Mesenchymal stem cell (in vitro differentiated cells and primary cell): ENCODE data around the gene PRR15.
A peak's percentile ranks its signal among the peaks of the same experiment; 100 is the strongest.

Source experiments
- DNase-seq: peaks from one replicate; pipeline ENCODE4 v3.0.0-alpha.2; 2013
- H2AFZ ChIP-seq: one replicate; pipeline ENCODE4 v1.6.1; 2013; ENCODE audit warnings: low read depth, mild to moderate bottlenecking, control low read depth, inconsistent platforms, low read length, moderate library complexity
- H2AK5ac ChIP-seq: 2 replicates; pipeline ENCODE4 v1.6.1; 2013; ENCODE audit warnings: low read length, moderate library complexity, mild to moderate bottlenecking, inconsistent platforms; ENCODE audit not compliant: severe bottlenecking
- H2BK120ac ChIP-seq: one replicate; pipeline ENCODE4 v1.6.1; 2013; ENCODE audit warnings: low read depth, mild to moderate bottlenecking, inconsistent platforms, low read length, moderate library complexity
- H2BK12ac ChIP-seq, 2 experiments: one replicate each; pipeline ENCODE4 v1.6.1; 2013; ENCODE audit warnings: inconsistent platforms in 2 of 2, low read length in 2 of 2, mild to moderate bottlenecking in 2 of 2, moderate library complexity in 2 of 2, control low read depth in 1 of 2
- H2BK15ac ChIP-seq: one replicate; pipeline ENCODE4 v1.6.1; 2013; ENCODE audit warnings: mild to moderate bottlenecking, low read depth, inconsistent platforms; ENCODE audit not compliant: poor library complexity, severe bottlenecking
- H2BK5ac ChIP-seq: 2 replicates; pipeline ENCODE4 v1.6.1; 2013; ENCODE audit warnings: low read depth, mild to moderate bottlenecking, low read length, control low read depth, inconsistent platforms; ENCODE audit not compliant: poor library complexity, severe bottlenecking
- H3K14ac ChIP-seq, 2 experiments: one replicate each; pipeline ENCODE4 v1.6.1; 2013; ENCODE audit warnings: inconsistent platforms in 2 of 2, low read length in 2 of 2, control low read depth in 1 of 2, mild to moderate bottlenecking in 1 of 2, moderate library complexity in 1 of 2
- H3K18ac ChIP-seq, 2 experiments: one replicate each; pipeline ENCODE4 v1.6.1; 2013; ENCODE audit warnings: inconsistent platforms in 2 of 2, low read length in 2 of 2, control low read depth in 1 of 2, low read depth in 1 of 2, mild to moderate bottlenecking in 1 of 2
- H3K23ac ChIP-seq, 2 experiments: one replicate each; pipeline ENCODE4 v1.6.1; 2013; ENCODE audit warnings: inconsistent platforms in 2 of 2, low read length in 2 of 2, mild to moderate bottlenecking in 2 of 2, moderate library complexity in 2 of 2, control low read depth in 1 of 2
- H3K27ac ChIP-seq: 2 replicates; pipeline ENCODE4 v1.5.1; 2013; ENCODE audit warnings: mild to moderate bottlenecking, moderate library complexity, low read length, control low read depth, inconsistent platforms; ENCODE audit not compliant: poor library complexity, severe bottlenecking
- H3K27me3 ChIP-seq, 2 experiments: 2 replicates each; pipeline versions ENCODE4 v1.6.1 to v1.7.0; 2013; ENCODE audit warnings: low read length in 2 of 2, mild to moderate bottlenecking in 2 of 2, moderate library complexity in 2 of 2, control low read depth in 1 of 2, inconsistent platforms in 1 of 2; ENCODE audit not compliant: control insufficient read depth in 1 of 2, insufficient read depth in 1 of 2
- H3K36me3 ChIP-seq, 2 experiments: 2 replicates each; pipeline versions ENCODE4 v1.6.1 to v1.7.0; 2013; ENCODE audit warnings: low read length in 2 of 2, control low read depth in 1 of 2, inconsistent platforms in 1 of 2, low read depth in 1 of 2, mild to moderate bottlenecking in 1 of 2; ENCODE audit not compliant: insufficient read depth in 2 of 2, control insufficient read depth in 1 of 2
- H3K4ac ChIP-seq, 2 experiments: one replicate each; pipeline ENCODE4 v1.6.1; 2013; ENCODE audit warnings: inconsistent platforms in 2 of 2, low read length in 2 of 2, mild to moderate bottlenecking in 2 of 2, moderate library complexity in 2 of 2, control low read depth in 1 of 2, low read depth in 1 of 2
- H3K4me1 ChIP-seq: 2 replicates; pipeline ENCODE4 v1.6.1; 2013; ENCODE audit warnings: low read depth, low read length, control low read depth; ENCODE audit not compliant: control insufficient read depth, insufficient read depth
- H3K4me2 ChIP-seq: 2 replicates; pipeline ENCODE4 v1.6.1; 2013; ENCODE audit warnings: low read length, mild to moderate bottlenecking, inconsistent platforms; ENCODE audit not compliant: poor library complexity, severe bottlenecking
- H3K4me3 ChIP-seq, 2 experiments: 2 replicates each; pipeline versions ENCODE4 v1.5.1 to v1.7.0; 2013; ENCODE audit warnings: low read length in 2 of 2, mild to moderate bottlenecking in 2 of 2, control low read depth in 1 of 2, low read depth in 1 of 2; ENCODE audit not compliant: insufficient read depth in 1 of 2
- H3K79me1 ChIP-seq: replicated peaks from 2 replicates; pipeline ENCODE4 v1.6.1; 2013; ENCODE audit warnings: mild to moderate bottlenecking, control low read depth, low read length, inconsistent platforms; ENCODE audit not compliant: poor library complexity, severe bottlenecking
- H3K9ac ChIP-seq: 2 replicates; pipeline ENCODE4 v1.7.0; 2013; ENCODE audit warnings: mild to moderate bottlenecking, low read length, moderate library complexity
- H3K9me3 ChIP-seq: 2 replicates; pipeline ENCODE4 v1.7.0; 2013; ENCODE audit warnings: mild to moderate bottlenecking, low read length; ENCODE audit not compliant: control insufficient read depth
- H4K8ac ChIP-seq: one replicate; pipeline ENCODE4 v1.6.1; 2013; ENCODE audit warnings: inconsistent platforms, mild to moderate bottlenecking, low read length, moderate library complexity
- H4K91ac ChIP-seq: one replicate; pipeline ENCODE4 v1.6.1; 2013; ENCODE audit warnings: mild to moderate bottlenecking, low read length, inconsistent platforms
- WGBS: methylation state at CpG from one replicate; pipeline ENCODE4 v1.1.7; 2013; ENCODE audit warnings: mixed read lengths; 5-methylcytosine and 5-hydroxymethylcytosine counted together

Gene PRR15

GRCh38 chr7:29556405-29557195 lies 7.0 kb upstream of the PRR15 start:
- no peak overlapping the region for H2BK5ac ChIP-seq
- H3K4ac ChIP-seq, result no peak overlapping the region
- H3K27me3 ChIP-seq, result peaks cover 0 to 23% of the 10 kb centered on the region in 2 experiments
- H2BK15ac ChIP-seq, result no peak overlapping the region
- H3K23ac ChIP-seq, result no peak overlapping the region
- no peak overlapping the region for H2BK12ac ChIP-seq
- no peak for DNase-seq
- no peak overlapping the region for H3K4me2 ChIP-seq
- no peaks in the 10 kb centered on the region for H3K79me1 ChIP-seq
- H3K18ac ChIP-seq, result no peak overlapping the region
- H2AK5ac ChIP-seq, result no peak overlapping the region
- no peak overlapping the region for H4K8ac ChIP-seq
- H3K36me3 ChIP-seq, result no peaks in the 10 kb centered on the region
- no peak overlapping the region for H3K9ac ChIP-seq
- H3K27ac ChIP-seq, result no peak overlapping the region
- H2BK120ac ChIP-seq, result no peak overlapping the region
- WGBS, result 92% methylated on average over 8 of the region's 9 CpGs
- no peak overlapping the region for H3K4me3 ChIP-seq
- H4K91ac ChIP-seq, result no peak overlapping the region
- no peaks in the 10 kb centered on the region for H3K9me3 ChIP-seq
- no peak overlapping the region for H2AFZ ChIP-seq
- H3K14ac ChIP-seq, result no peak overlapping the region
- no peaks in the 10 kb centered on the region for H3K4me1 ChIP-seq

GRCh38 chr7:29557954-29558353 lies 5.7 kb upstream of the PRR15 start:
- H2AK5ac ChIP-seq, result no peak overlapping the region
- no peak overlapping the region for H2AFZ ChIP-seq
- H3K27me3 ChIP-seq, result peaks cover 4 to 31% of the 10 kb centered on the region in 2 experiments
- H3K23ac ChIP-seq, result no peak overlapping the region
- H3K14ac ChIP-seq, result no peak overlapping the region
- no peak overlapping the region for H3K9ac ChIP-seq
- H2BK15ac ChIP-seq, result no peak overlapping the region
- H3K79me1 ChIP-seq, result no peaks in the 10 kb centered on the region
- no peak overlapping the region for H2BK120ac ChIP-seq
- H3K4ac ChIP-seq, result no peak overlapping the region
- H2BK5ac ChIP-seq, result no peak overlapping the region
- peak overlapping the region in 1 of 2 experiments; percentile 21 for H3K18ac ChIP-seq
- WGBS, result 4% methylated on average over 3 of the region's 3 CpGs
- no peak overlapping the region for H2BK12ac ChIP-seq
- H3K4me2 ChIP-seq, result no peak overlapping the region
- no peaks in the 10 kb centered on the region for H3K36me3 ChIP-seq
- H4K91ac ChIP-seq, result no peak overlapping the region
- H4K8ac ChIP-seq, result no peak overlapping the region
- peak; percentile 41 for DNase-seq
- H3K4me3 ChIP-seq, result no peak overlapping the region
- H3K27ac ChIP-seq, result no peak overlapping the region
- peaks cover under 1% of the 10 kb centered on the region for H3K4me1 ChIP-seq
- no peaks in the 10 kb centered on the region for H3K9me3 ChIP-seq

GRCh38 chr7:29561271-29561670 lies 2.4 kb upstream of the PRR15 start:
- H3K23ac ChIP-seq, result no peak overlapping the region
- no peaks in the 10 kb centered on the region for H3K9me3 ChIP-seq
- no peak overlapping the region for H3K27ac ChIP-seq
- no peak overlapping the region for H2BK5ac ChIP-seq
- no peaks in the 10 kb centered on the region for H3K79me1 ChIP-seq
- no peak overlapping the region for H3K4me2 ChIP-seq
- no peak overlapping the region for H2AK5ac ChIP-seq
- H3K27me3 ChIP-seq, result peaks cover 26 to 64% of the 10 kb centered on the region in 2 experiments
- no peak overlapping the region for H4K91ac ChIP-seq
- no peak overlapping the region for H2BK15ac ChIP-seq
- H3K4me1 ChIP-seq, result peaks cover 25% of the 10 kb centered on the region
- no peak overlapping the region for H2BK12ac ChIP-seq
- no peak overlapping the region for H3K14ac ChIP-seq
- H3K4me3 ChIP-seq, result no peak overlapping the region
- no peak for DNase-seq
- WGBS, result 80% methylated on average over 6 of the region's 7 CpGs
- H3K36me3 ChIP-seq, result no peaks in the 10 kb centered on the region
- H2AFZ ChIP-seq, result no peak overlapping the region
- H3K4ac ChIP-seq, result no peak overlapping the region
- no peak overlapping the region for H3K18ac ChIP-seq
- H4K8ac ChIP-seq, result no peak overlapping the region
- H3K9ac ChIP-seq, result no peak overlapping the region
- H2BK120ac ChIP-seq, result no peak overlapping the region

GRCh38 chr7:29562307-29562706 lies 1.3 kb upstream of the PRR15 start:
- no peak overlapping the region for H3K23ac ChIP-seq
- H2BK5ac ChIP-seq, result no peak overlapping the region
- H2AK5ac ChIP-seq, result no peak overlapping the region
- no peak overlapping the region for H4K8ac ChIP-seq
- no peak overlapping the region for H3K18ac ChIP-seq
- no peak overlapping the region for H2BK15ac ChIP-seq
- H3K9me3 ChIP-seq, result no peaks in the 10 kb centered on the region
- no peak overlapping the region for H2BK120ac ChIP-seq
- H3K36me3 ChIP-seq, result no peaks in the 10 kb centered on the region
- H3K4ac ChIP-seq, result no peak overlapping the region
- H2BK12ac ChIP-seq, result no peak overlapping the region
- H3K4me3 ChIP-seq, result no peak overlapping the region
- WGBS, result 78% methylated on average over 5 of the region's 6 CpGs
- no peak overlapping the region for H3K4me2 ChIP-seq
- no peak overlapping the region for H3K27ac ChIP-seq
- no peak overlapping the region for H4K91ac ChIP-seq
- H3K9ac ChIP-seq, result no peak overlapping the region
- no peak overlapping the region for H3K14ac ChIP-seq
- peaks cover 28% of the 10 kb centered on the region for H3K4me1 ChIP-seq
- H3K27me3 ChIP-seq, result peaks cover 35 to 70% of the 10 kb centered on the region in 2 experiments
- H3K79me1 ChIP-seq, result no peaks in the 10 kb centered on the region
- DNase-seq, result no peak
- H2AFZ ChIP-seq, result no peak overlapping the region
